PC-3 (cell line): ENCODE measurements around the gene TRAK1. TPM values are rescaled to one million over a fixed set of nuclear protein-coding genes. Genes with fewer than 3 reads are reported as not detected.

Experiments used
- ATAC-seq: fragments of 200-7000 bp; cut with Tn5 transposase; 2 replicates; pipeline ENCODE4 v1.9.1; 2020; ENCODE audit warnings: mild to moderate bottlenecking, moderate library complexity
- BruUV-seq: library from RNA; stranded (reverse); fragments of 400-500 nt; replicated peaks from 2 replicates; lab custom pipeline; 2021; lab: Mats Ljungman, UMichigan
- CTCF ChIA-PET: fragments of 300-600 bp; sonication (Branson Sonifier 250); formaldehyde crosslinking; loops from one replicate; lab custom pipeline; 2022; ENCODE audit warnings: antibody characterized with exemption; lab: Charles Lee
- POLR2A ChIA-PET: fragments of 300-600 bp; sonication (Branson Sonifier 250); formaldehyde crosslinking; loops from one replicate; lab custom pipeline; 2022; ENCODE audit warnings: antibody characterized with exemption; ENCODE audit not compliant: unreplicated experiment; lab: Charles Lee
- DNase-seq: peaks from one replicate; pipeline ENCODE4 v3.0.0-alpha.2; 2015
- H2AFZ ChIP-seq: fragments of 300-600 bp; sonication (generic); 2 replicates; pipeline ENCODE4 v1.6.0; 2016; ENCODE audit warnings: antibody characterized with exemption, low read length
- H3F3A ChIP-seq: fragments of 300-600 bp; sonication (generic); one replicate; pipeline ENCODE4 v1.6.0; 2017; ENCODE audit warnings: antibody characterized with exemption, low read length, control low read depth, mild to moderate bottlenecking; ENCODE audit not compliant: unreplicated experiment
- H3K27ac ChIP-seq: fragments of 300-600 bp; sonication (generic); 2 replicates; pipeline ENCODE4 v1.5.1; 2016; ENCODE audit warnings: mild to moderate bottlenecking, low read length
- H3K27me3 ChIP-seq: fragments of 300-600 bp; sonication (generic); 2 replicates; pipeline ENCODE4 v1.6.1; 2016; ENCODE audit warnings: low read length, mixed read lengths
- H3K36me3 ChIP-seq: fragments of 300-600 bp; sonication (generic); 2 replicates; pipeline ENCODE4 v1.6.1; 2016; ENCODE audit warnings: low read depth, mixed run types, low read length, mixed read lengths
- H3K4me1 ChIP-seq: fragments of 300-600 bp; sonication (generic); 2 replicates; pipeline ENCODE4 v1.5.1; 2016; ENCODE audit warnings: low read length; ENCODE audit not compliant: insufficient read depth
- H3K4me2 ChIP-seq: fragments of 300-600 bp; sonication (generic); 2 replicates; pipeline ENCODE4 v1.6.0; 2016; ENCODE audit warnings: low read length
- H3K4me3 ChIP-seq: fragments of 300-600 bp; sonication (generic); 2 replicates; pipeline ENCODE4 v1.5.1; 2016; ENCODE audit warnings: mild to moderate bottlenecking, low read length, mixed read lengths
- H3K79me2 ChIP-seq: fragments of 300-600 bp; sonication (generic); 2 replicates; pipeline ENCODE4 v1.6.1; 2017; ENCODE audit warnings: low read length, mixed read lengths
- H3K9ac ChIP-seq: fragments of 300-600 bp; sonication (generic); 2 replicates; pipeline ENCODE4 v1.6.0; 2016; ENCODE audit warnings: mild to moderate bottlenecking, low read length
- H3K9me2 ChIP-seq: fragments of 300-600 bp; sonication (generic); replicated peaks from 2 replicates; pipeline ENCODE4 v1.6.1; 2016; ENCODE audit warnings: mixed run types, low read length, mixed read lengths
- H3K9me3 ChIP-seq: fragments of 300-600 bp; sonication (generic); 2 replicates; pipeline ENCODE4 v1.6.1; 2016; ENCODE audit warnings: low read length, mixed read lengths
- H4K20me1 ChIP-seq: fragments of 300-600 bp; sonication (generic); 2 replicates; pipeline ENCODE4 v1.6.1; 2016; ENCODE audit warnings: low read length, mixed read lengths
- EZH2 ChIP-seq: fragments of 300-600 bp; sonication (generic); IDR thresholded peaks from one replicate; pipeline ENCODE4 v1.6.1; 2017; ENCODE audit warnings: antibody characterized with exemption, mild to moderate bottlenecking, low read length; ENCODE audit not compliant: unreplicated experiment
- EZH2phosphoT487 ChIP-seq: fragments of 300-600 bp; sonication (generic); IDR thresholded peaks from 2 replicates; pipeline ENCODE4 v1.6.1; 2018; ENCODE audit warnings: mild to moderate bottlenecking, antibody characterized with exemption, low read length, borderline replicate concordance
- intact Hi-C: fragments of 100-400 bp; cut with micrococcal nuclease; formaldehyde crosslinking; loops from 2 replicates; pipeline ENCODE4 v1.9.0; 2023
- total RNA-seq: library from RNA; depleted of rRNA; stranded (reverse); fragments of >200 nt; gene quantifications from 2 replicates; pipeline ENCODE4 v1.2.3, GENCODE V29; 2014
- TF ChIP-seq, protein P1 (sequence below): fragments of 300-600 bp; sonication (generic); conservative IDR thresholded peaks from 2 replicates; pipeline ENCODE4 v1.5.1; 2017; ENCODE audit warnings: antibody characterized with exemption, low read depth, mild to moderate bottlenecking, low read length

The TRAK1 gene
- total RNA-seq, 1 experiment from 2014 or later: 23.4 TPM

DNA sequence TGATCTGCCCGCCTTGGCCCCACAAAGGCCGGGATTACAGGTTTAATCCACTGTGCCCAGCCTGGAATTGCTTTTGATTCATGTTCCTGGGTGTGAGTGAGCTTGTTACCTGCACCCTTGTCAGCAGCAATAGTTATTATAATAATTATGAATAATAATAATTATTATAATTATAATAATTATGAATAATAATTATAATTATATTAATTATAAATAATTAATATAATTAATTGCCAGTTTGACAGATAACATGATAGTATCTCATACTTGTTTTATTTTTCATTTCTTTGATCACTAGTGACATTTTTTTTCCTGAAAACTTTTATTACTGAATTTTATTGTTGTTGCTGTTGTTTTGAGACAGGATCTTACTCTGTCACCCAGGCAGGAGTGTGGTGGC lies 21.1 kb upstream of the TRAK1 start:
- no peak overlapping the region for H3K4me3 ChIP-seq
- no peak overlapping the region for H2AFZ ChIP-seq
- H3K79me2 ChIP-seq: peaks cover 43% of the 10 kb centered on the region
- TF ChIP-seq, protein P1, sequence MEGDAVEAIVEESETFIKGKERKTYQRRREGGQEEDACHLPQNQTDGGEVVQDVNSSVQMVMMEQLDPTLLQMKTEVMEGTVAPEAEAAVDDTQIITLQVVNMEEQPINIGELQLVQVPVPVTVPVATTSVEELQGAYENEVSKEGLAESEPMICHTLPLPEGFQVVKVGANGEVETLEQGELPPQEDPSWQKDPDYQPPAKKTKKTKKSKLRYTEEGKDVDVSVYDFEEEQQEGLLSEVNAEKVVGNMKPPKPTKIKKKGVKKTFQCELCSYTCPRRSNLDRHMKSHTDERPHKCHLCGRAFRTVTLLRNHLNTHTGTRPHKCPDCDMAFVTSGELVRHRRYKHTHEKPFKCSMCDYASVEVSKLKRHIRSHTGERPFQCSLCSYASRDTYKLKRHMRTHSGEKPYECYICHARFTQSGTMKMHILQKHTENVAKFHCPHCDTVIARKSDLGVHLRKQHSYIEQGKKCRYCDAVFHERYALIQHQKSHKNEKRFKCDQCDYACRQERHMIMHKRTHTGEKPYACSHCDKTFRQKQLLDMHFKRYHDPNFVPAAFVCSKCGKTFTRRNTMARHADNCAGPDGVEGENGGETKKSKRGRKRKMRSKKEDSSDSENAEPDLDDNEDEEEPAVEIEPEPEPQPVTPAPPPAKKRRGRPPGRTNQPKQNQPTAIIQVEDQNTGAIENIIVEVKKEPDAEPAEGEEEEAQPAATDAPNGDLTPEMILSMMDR: no peak
- no peak for TF ChIP-seq EZH2
- no peak for TF ChIP-seq EZH2phosphoT487
- H3K4me1 ChIP-seq: peaks cover 29% of the 10 kb centered on the region
- CTCF ChIA-PET: no interaction called here
- H3K27me3 ChIP-seq: no peaks in the 10 kb centered on the region
- no peak for ATAC-seq
- no peaks in the 10 kb centered on the region for H3K9me3 ChIP-seq
- H3K9me2 ChIP-seq: no peaks in the 10 kb centered on the region
- no TSS peak for BruUV-seq
- H3K36me3 ChIP-seq: no peaks in the 10 kb centered on the region
- no peak for DNase-seq
- H3K9ac ChIP-seq: no peak overlapping the region
- no peak overlapping the region for H3K4me2 ChIP-seq
- POLR2A ChIA-PET: no interaction called here
- intact Hi-C loops: no loop called here
- H3F3A ChIP-seq: peaks cover 3% of the 10 kb centered on the region
- H4K20me1 ChIP-seq: 0 out of 2 replicates have a peak, but pooled peaks cover 7% of the 10 kb centered on the region
- no peak overlapping the region for H3K27ac ChIP-seq

DNA sequence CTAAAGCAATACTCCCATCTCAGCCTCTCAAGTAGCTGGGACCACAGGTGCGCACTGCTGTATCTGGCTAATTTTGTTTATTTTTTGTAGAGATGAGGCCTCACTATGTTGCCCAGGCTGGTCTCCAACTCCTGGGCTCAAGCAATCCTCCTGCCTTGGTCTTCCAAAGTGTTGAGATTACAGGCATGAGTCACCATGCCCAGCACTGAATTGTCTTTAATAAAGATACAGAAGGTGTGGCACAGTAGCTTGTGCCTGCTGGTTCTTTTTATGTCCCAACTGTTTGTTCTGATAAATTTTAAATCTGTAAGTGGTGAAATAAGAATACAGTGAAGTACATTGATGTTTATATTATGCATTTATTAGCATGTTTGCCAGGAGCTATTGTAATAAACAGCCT lies 20.6 kb upstream of the TRAK1 start:
- Histone ChIP-seq H3K4me1 (peaks cover 29% of the 10 kb centered on the region), H2AFZ (no peak overlapping the region), H3K27me3 (no peaks in the 10 kb centered on the region), H3F3A (peaks cover 3% of the 10 kb centered on the region), H3K36me3 (no peaks in the 10 kb centered on the region), H3K27ac (no peak overlapping the region), H3K9me3 (no peaks in the 10 kb centered on the region), H3K9ac (no peak overlapping the region), H4K20me1 (0 out of 2 replicates have a peak, but pooled peaks cover 7% of the 10 kb centered on the region), H3K4me3 (no peak overlapping the region), H3K9me2 (no peaks in the 10 kb centered on the region), H3K4me2 (no peak overlapping the region), H3K79me2 (peaks cover 47% of the 10 kb centered on the region)
- no TSS peak for BruUV-seq
- intact Hi-C loops: no loop called here
- ATAC-seq (no peak; the same call in 1 of the 2 replicates), DNase-seq (peak; percentile 35)
- ChIA-PET POLR2A (no interaction called here), CTCF (no interaction called here)
- no peak for TF ChIP-seq EZH2

DNA sequence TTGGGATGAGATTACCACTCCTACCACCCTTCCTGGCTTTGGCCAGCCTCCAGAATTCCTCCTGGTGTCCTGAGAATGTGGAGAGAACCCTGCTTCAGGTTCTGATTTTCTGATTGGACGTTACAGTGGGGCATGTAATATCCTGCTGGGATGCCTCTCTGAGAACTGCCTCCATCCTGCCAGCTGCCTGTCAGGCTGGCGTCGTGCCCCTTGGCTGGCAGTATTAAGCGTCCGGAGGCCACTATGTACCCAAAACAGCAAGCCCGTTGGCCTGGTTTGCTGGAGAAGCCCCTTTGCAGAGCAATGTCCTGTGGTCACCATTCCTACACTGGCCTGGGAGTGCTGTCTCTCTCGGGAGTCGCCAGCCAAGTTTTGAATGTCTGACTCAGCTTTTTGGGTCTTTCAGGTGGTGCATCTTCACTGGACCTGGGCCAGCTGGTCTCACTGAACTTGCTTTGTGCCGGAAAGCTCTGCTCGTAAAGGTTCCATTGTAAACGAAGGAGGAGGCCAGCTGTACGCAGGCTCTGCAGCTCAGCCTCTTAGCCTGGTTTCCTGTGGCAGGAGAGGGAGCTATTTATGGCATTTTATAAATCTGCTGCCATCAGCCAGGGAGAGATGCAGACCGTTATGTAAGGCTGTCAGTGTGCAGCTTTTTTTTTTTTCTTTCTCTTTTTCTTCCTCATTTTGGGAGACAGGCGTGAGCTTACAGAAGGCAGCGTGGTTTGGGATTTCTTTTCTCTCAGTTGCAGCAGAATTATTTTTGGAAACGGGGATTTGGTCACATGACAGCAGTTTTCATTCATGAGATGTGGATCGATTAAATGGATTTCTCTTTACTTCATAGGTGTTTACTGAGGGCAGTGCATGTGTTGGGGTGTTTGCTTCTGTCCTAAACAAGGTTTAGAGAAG lies 19.0 kb upstream of the TRAK1 start:
- Histone ChIP-seq H3K27me3 (no peaks in the 10 kb centered on the region), H3K4me1 (peaks cover 29% of the 10 kb centered on the region), H3K4me3 (peak overlapping the region; percentile 46), H3K79me2 (peaks cover 57% of the 10 kb centered on the region), H3K27ac (peak overlapping the region; percentile 74), H4K20me1 (0 out of 2 replicates have a peak, but pooled peaks cover 7% of the 10 kb centered on the region), H3F3A (peaks cover 3% of the 10 kb centered on the region), H3K9me2 (no peaks in the 10 kb centered on the region), H3K4me2 (peak overlapping the region; percentile 79), H3K9ac (peak overlapping the region; percentile 21), H3K9me3 (no peaks in the 10 kb centered on the region), H3K36me3 (peaks cover 5% of the 10 kb centered on the region; the same call in 1 of the 2 replicates), H2AFZ (peak overlapping the region; percentile 56)
- CTCF ChIA-PET: interaction anchor here (0.5 to 1.1 kb wide), 7 partner anchors 11 to 156 kb away, joined by 3 to 6 read pairs (median 5); no protein-coding TSS in a partner anchor
- ATAC-seq (peak; percentile 94), DNase-seq (peak; percentile 97)
- intact Hi-C loops: loop anchor here (1.0 kb wide), 4 partner anchors 8 to 110 kb away; partner anchors contain the start of gene ULK4
- no peak for TF ChIP-seq EZH2
- TF ChIP-seq, protein P1: 0 out of 2 replicates have a peak, but pooled peaks have one; percentile 16
- BruUV-seq: no TSS peak
- POLR2A ChIA-PET: interaction anchor here (0.6 kb wide), 2 partner anchors 27 to 527 kb away, joined by 5 to 18 read pairs; no protein-coding TSS in a partner anchor
